Measurements from ENCODE around the gene TMEM185B. TPM values are rescaled to one million over a fixed set of nuclear protein-coding genes. Genes with fewer than 3 reads are reported as not detected.
"Not testable (repeated sequence)": the region's sequence is repeated elsewhere in the genome, so short reads cannot be mapped to it uniquely, and the experiment has no call there.

TMEM185B gene
- total RNA-seq, result 10 to 100 TPM; 18.5 to 20.5 TPM
- 10 to 100 TPM; 12.7 to 16.7 (median 13.8) TPM for polyA plus RNA-seq
- total RNA-seq, result 27.6 to 78.6 (median 56.1) reads per million in 6 experiments

DNA sequence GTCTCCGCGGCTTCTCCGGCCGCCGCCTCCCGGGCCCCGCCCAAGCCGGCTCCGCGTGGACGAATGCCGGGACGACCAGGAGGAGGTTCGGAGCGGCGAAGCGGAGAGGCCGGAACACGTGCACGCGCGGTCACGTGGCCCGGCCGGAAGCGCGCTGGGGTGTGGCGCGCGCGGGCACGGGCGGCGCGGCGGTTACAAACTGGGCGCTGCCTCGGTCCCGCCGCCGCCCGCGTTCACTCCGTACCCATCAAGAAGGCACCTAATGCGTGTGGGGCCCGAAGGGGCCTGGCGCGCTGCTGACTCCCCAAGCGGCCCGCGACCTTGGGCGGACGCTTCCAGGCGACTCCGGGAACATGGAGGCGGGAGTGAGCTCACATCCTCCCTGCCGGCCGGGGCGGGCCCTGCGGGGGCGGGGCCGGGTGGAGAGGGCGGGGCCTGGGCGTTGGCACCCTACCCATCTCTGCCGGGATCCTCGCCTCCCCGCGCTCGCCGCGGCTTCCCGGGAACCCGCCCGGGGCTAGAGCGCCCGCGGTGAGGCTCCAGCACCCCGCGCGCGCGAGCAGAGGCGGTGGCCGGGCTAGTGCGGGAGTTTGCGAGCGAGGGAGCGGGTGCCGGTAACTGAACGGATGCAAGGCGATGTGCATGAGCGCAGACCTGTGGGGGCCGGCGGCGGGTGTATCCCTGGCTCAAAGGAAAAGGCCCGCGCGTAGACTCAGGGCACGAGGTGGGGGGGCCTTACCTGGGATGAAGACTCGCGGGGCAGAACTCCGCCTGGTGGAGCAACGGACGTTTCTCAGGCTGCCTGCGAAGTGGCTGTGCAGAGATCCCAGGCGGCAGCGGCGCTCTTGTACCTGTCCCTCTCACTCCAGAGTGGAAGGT, at the start of gene TMEM185B:
TSS of gene TMEM185B (minus strand) at position 367 of the 879 bp plus-strand sequence. CDS start 424 bp downstream, outside the sequence.
- Mint-ChIP-seq H3K36me3 (peaks cover 12 to 32% (median 23%) of the 10 kb centered on the region in 3 donors), H3K27me3 (no peaks in the 10 kb centered on the region), H3K9me3 (peaks cover 0 to 35% (median 8%) of the 10 kb centered on the region in 9 donors), H3K4me1 (peaks cover 10 to 68% (median 66%) of the 10 kb centered on the region in 4 donors), H3K27ac (peak within 1 kb of the TSS; percentile 84 to 96 (median 91)), H3K4me3 (peak within 1 kb of the TSS; percentile 77 to 93 (median 86))
- DNase-seq (peak; percentile 78 to 91 (median 89)), ATAC-seq (peak; percentile 91 to 92)
- POLR2A ChIA-PET, result interaction anchor here (0.6 to 4.8 kb wide), 11 partner anchors 9 to 464 kb away, joined by 3 to 28 read pairs (median 4); partner anchors contain the start of genes PTPN4 and RALB

DNA sequence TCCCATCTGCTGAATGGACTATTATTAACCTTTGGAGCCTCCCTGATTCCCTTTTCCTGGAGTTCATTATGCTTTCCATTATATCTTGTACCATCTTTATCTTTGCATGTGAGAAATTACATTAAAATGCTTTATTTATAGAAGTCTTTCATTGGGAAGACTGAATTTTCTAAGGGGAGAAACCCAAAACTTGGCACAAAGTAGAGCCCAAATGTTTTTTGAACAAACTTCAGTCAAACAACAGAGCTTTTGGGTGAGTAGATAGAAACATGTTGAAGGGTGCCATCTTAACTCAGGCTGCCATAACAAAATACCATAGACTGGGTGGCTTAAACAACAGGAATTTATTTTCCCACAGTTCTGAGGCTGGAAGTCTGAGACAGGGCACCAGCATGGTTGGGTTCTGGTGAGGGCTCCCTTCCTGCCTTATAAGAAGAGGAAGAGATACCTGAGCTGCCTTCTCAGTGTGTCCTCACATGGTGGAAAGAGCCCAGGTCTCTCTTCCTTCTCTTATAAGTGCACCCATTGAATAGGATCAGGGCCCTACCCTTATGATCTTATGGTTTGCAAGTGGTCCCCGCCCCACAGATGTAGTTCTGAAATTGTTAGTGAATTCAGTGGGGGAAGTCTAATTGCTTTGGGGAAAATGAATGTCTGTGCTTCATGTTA, 48.6 kb upstream of the TMEM185B start:
- no peak for DNase-seq
- H3K4me1 Mint-ChIP-seq, result peaks cover 4 to 56% (median 15%) of the 10 kb centered on the region in 4 donors
- POLR2A ChIA-PET, result no interaction called here
- peaks cover 0 to 11% (median 0%) of the 10 kb centered on the region in 9 donors for H3K9me3 Mint-ChIP-seq
- no peak for ATAC-seq
- peaks cover 2 to 11% (median 4%) of the 10 kb centered on the region in 3 donors for H3K36me3 Mint-ChIP-seq
- H3K27me3 Mint-ChIP-seq, result no peaks in the 10 kb centered on the region
- no peak overlapping the region for H3K27ac Mint-ChIP-seq
- H3K4me3 Mint-ChIP-seq, result no peak overlapping the region

DNA sequence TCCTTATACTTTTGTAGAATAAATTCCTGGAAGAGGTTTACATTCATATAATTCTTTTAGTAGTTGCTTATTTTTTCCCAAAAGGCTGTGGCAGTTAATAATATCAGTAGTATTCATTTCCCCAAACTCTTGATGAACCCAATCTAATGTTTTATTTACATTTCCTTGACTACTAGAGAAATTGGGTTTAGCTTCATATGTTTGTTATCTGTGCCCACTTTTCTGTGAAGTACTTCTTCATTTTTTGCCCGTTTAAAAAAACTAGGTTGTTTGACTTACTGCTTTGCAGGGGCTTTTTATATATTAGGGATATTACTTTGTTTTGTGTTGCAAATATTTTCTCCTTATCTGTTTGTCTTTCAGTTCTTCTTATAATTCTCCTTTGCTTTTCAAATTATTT, 46.6 kb upstream of the TMEM185B start:
- ATAC-seq, result no peak
- DNase-seq, result no peak
- Mint-ChIP-seq H3K27me3 (no peaks in the 10 kb centered on the region), H3K36me3 (peaks cover 2 to 6% (median 5%) of the 10 kb centered on the region in 3 donors), H3K4me1 (peaks cover 5 to 60% (median 21%) of the 10 kb centered on the region in 4 donors), H3K9me3 (peaks cover 0 to 4% (median 0%) of the 10 kb centered on the region in 9 donors), H3K27ac (no peak overlapping the region), H3K4me3 (no peak overlapping the region)
- POLR2A ChIA-PET, result no interaction called here

DNA sequence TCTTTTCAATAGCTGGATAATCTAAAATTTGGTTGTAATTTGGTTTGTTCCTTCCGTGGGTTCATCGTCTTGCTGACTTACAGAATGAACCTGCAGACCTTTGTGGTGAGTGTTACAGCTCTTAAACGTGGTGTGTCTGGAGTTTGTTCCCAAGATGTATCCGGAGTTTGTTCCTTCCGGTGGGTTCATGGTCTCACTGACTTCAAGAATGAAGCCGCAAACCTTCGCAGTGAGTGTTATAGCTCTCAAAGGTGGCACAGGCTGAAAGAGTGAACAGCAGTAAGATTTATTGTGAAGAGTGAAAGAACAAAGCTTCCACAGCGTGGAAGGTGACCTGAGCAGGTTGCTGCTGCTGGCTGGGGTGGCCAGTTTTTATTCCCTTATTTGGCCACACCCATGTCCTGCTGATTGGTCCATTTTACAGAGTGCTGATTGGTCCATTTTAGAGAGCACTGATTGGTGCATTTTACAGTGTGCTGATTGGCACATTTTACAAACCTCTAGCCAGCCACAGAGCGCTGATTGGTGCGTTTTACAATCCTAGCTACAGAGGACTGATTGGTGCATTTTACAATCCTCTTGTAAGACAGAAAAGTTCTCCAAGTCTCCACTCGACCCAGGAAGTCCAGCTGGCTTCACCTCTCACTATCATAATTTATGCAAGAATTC, 46.0 kb upstream of the TMEM185B start:
- peak overlapping the region in 3 of 10 donors; percentile 25 to 63 (median 39) for H3K27ac Mint-ChIP-seq
- peak in 1 of 2 donors; percentile 63 for ATAC-seq
- POLR2A ChIA-PET, result no interaction called here
- peaks cover 7 to 66% (median 24%) of the 10 kb centered on the region in 4 donors for H3K4me1 Mint-ChIP-seq
- H3K27me3 Mint-ChIP-seq, result no peaks in the 10 kb centered on the region
- H3K9me3 Mint-ChIP-seq, result peaks cover 0 to 2% (median 0%) of the 10 kb centered on the region in 9 donors
- peaks cover 2 to 6% (median 3%) of the 10 kb centered on the region in 3 donors for H3K36me3 Mint-ChIP-seq
- peak overlapping the region in 3 of 10 donors; percentile 26 to 65 (median 57) for H3K4me3 Mint-ChIP-seq
- DNase-seq, result peak in 3 of 10 donors; percentile 11 to 15 (median 13)

DNA sequence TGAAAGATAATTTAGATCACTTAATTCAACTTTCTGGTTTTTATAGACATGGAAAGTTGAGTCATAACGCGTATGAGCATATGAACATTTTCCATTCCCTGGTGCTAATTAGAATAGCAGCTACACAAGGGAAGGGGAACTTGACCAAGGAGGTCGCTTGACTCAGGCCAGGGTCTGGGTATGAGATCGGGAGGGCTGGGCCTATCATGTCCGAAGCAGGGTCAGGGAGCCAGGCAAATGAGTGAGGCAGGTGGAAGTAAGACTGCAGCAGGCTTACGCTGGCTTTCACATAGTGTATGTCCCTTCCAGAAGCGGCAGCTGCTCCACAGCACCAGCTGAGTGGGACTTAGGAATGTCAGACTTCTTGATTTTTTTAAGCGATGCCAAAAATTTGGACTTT, 44.1 kb upstream of the TMEM185B start:
- no peak overlapping the region for H3K4me3 Mint-ChIP-seq
- peaks cover 0 to 5% (median 2%) of the 10 kb centered on the region in 3 donors for H3K36me3 Mint-ChIP-seq
- H3K4me1 Mint-ChIP-seq, result peaks cover 7 to 59% (median 24%) of the 10 kb centered on the region in 4 donors
- DNase-seq (no peak), ATAC-seq (no peak)
- no peaks in the 10 kb centered on the region for H3K9me3 Mint-ChIP-seq
- POLR2A ChIA-PET, result no interaction called here
- H3K27me3 Mint-ChIP-seq, result no peaks in the 10 kb centered on the region
- H3K27ac Mint-ChIP-seq, result peak overlapping the region in 1 of 10 donors; percentile 27

DNA sequence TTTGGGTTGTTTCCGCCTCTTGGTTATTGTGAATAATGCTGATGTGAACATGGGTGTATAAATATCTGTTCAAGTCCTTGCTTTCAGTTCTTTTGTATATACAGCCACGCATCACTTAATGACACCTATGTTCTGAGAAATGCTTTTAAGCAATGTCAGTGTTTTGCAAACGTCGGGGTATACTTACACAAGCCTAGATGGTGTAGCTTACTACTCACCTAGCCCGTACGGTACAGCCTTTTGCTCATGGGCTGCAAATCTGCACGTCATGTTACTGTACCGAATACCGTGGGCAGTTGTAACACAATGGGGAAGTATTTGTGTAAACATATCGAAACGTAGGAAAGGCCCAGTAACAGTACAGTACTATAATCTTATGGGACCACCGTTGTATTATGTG, 41.8 kb upstream of the TMEM185B start:
- Mint-ChIP-seq H3K4me3 (peak overlapping the region in 1 of 10 donors; percentile 17), H3K27me3 (no peaks in the 10 kb centered on the region), H3K27ac (peak overlapping the region in 1 of 10 donors; percentile 29), H3K4me1 (peaks cover 11 to 39% (median 19%) of the 10 kb centered on the region in 4 donors), H3K9me3 (peaks cover 0 to 6% (median 0%) of the 10 kb centered on the region in 9 donors), H3K36me3 (peaks cover 0 to 2% (median 2%) of the 10 kb centered on the region in 3 donors)
- DNase-seq, result no peak
- ATAC-seq, result no peak
- POLR2A ChIA-PET, result no interaction called here

DNA sequence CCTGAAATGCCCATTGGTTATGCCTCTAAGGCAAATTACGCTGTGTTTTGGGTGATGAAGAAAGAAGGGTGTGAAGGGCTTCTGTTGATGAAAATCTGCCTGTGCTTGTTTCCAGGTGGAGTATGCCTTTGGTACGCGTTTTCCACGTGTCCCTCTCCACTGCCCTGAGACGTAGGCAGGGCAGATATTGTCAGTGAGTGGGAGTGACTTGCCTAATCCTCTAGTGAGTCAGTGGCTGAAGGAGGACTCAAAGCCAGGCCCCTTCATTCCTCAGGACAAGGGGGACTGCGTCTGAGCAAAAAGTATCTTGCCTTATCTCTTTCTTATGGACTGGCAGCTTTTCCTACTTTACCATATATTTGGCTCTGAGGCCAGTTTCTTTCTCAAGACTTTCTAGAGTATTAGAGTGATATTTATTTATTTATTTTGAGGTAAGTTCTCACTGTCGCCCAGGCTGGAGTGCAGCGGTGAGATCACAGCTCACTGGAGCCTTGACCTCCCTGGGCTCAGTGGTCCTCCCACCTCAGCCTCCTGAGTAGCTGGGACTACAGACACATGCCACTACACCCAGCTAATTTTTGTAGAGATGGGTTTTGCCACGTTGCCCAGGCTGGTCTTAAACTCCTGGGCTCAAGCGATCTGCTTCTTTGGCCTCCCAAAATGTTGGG, 39.7 kb upstream of the TMEM185B start:
- H3K27me3 Mint-ChIP-seq, result no peaks in the 10 kb centered on the region

DNA sequence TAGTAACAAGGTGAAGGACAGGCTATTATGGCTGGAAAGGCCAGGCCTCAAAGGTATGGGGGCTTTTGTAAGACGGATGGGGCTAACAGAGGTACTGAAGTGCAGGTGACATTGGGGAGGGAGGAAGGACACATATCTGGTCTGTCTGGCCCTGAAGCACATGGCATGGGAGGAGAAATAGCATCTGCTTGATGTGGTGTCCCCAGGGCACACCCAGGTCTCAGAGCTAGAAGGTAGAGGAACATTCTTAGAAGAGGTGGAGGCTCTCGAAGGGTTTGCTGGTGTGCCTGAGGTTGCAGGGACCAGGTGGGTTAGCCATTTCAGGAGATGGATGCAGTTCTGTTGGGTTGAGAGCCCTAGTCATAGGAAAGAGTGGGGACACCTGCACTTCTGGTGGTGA, 39.0 kb upstream of the TMEM185B start:
- no peaks in the 10 kb centered on the region for H3K27me3 Mint-ChIP-seq
- ATAC-seq (no peak), DNase-seq (no peak)
- H3K4me1 Mint-ChIP-seq, result peaks cover 19 to 37% (median 29%) of the 10 kb centered on the region in 4 donors
- peaks cover 0 to 6% (median 0%) of the 10 kb centered on the region in 9 donors for H3K9me3 Mint-ChIP-seq
- H3K36me3 Mint-ChIP-seq, result peaks cover 0 to 10% (median 0%) of the 10 kb centered on the region in 3 donors
- H3K4me3 Mint-ChIP-seq, result no peak overlapping the region
- POLR2A ChIA-PET, result no interaction called here
- no peak overlapping the region for H3K27ac Mint-ChIP-seq

More for the DNA sequence above, 39.7 kb upstream of the TMEM185B start:
- DNase-seq, result no peak
- Mint-ChIP-seq H3K27ac (no peak overlapping the region), H3K4me1 (peaks cover 16 to 32% (median 24%) of the 10 kb centered on the region in 4 donors), H3K36me3 (peaks cover 0 to 8% (median 0%) of the 10 kb centered on the region in 3 donors), H3K4me3 (no peak overlapping the region), H3K9me3 (peaks cover 0 to 6% (median 0%) of the 10 kb centered on the region in 9 donors)
- POLR2A ChIA-PET, result no interaction called here
- no peak for ATAC-seq

DNA sequence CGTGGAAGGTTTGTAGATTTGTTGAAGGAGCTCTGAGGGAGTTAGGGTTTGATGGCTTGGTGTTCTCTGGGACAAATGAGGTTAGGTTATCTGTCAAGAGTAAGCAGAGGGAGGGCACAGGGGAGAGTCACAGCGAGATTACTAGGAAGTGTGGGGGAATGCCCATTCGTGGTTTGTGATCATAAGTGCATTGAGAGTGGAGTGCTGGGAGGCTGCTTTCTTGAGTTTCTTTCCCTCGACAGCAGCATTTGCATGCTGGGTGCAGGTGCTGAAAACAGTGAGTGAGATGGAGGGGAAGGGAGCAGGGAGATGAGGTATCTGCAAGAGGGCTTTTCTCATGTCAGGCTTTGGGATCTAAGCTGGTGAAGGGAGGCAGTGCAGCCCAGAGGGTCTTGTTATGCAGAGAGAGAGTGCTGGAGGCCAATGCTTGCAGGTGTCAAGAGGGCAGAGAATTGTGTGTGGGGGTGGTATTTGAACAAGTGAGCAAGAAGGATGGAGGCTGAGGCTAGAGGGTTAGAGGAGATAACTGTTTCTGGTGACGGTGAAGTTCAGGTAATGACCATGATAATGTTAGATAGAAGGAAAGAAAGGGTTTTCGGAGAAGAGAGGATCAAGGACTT, 38.3 kb upstream of the TMEM185B start:
- DNase-seq, result no peak
- peak in 1 of 2 donors; percentile 46 for ATAC-seq

DNA sequence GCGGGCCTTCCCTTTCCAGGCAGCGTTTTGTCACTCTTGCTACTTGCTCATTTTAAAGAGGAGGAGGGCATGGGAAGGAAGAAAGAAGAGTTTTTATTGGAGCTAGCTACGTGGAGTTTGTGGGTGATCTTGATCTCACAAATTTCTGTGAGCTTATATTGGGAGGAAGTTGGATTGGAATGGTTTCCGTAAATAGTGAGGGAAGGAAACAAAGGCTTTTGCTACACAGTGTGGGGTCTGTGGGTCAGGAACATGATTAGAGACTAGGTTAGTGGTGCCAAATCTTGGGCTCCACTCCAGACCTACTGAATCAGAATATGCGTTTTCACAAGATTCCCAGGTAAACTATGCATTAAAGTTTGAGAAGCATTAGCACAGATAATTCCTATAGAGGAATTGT, 37.5 kb upstream of the TMEM185B start:
- POLR2A ChIA-PET, result interaction anchor here (0.7 kb wide), 1 partner anchor 30 kb away, joined by 3 read pairs; no protein-coding TSS in a partner anchor
- Mint-ChIP-seq H3K4me3 (no peak overlapping the region), H3K4me1 (peaks cover 29 to 48% (median 36%) of the 10 kb centered on the region in 4 donors), H3K36me3 (peaks cover 0 to 8% (median 0%) of the 10 kb centered on the region in 3 donors), H3K27me3 (no peaks in the 10 kb centered on the region), H3K9me3 (peaks cover 0 to 6% (median 0%) of the 10 kb centered on the region in 9 donors), H3K27ac (no peak overlapping the region)
- ATAC-seq (no peak), DNase-seq (no peak)

More for the DNA sequence above, 38.3 kb upstream of the TMEM185B start:
- Mint-ChIP-seq H3K4me3 (no peak overlapping the region), H3K4me1 (peaks cover 23 to 40% (median 30%) of the 10 kb centered on the region in 4 donors), H3K9me3 (peaks cover 0 to 6% (median 0%) of the 10 kb centered on the region in 9 donors), H3K27ac (no peak overlapping the region), H3K36me3 (peaks cover 0 to 8% (median 0%) of the 10 kb centered on the region in 3 donors), H3K27me3 (no peaks in the 10 kb centered on the region)
- POLR2A ChIA-PET, result no interaction called here

DNA sequence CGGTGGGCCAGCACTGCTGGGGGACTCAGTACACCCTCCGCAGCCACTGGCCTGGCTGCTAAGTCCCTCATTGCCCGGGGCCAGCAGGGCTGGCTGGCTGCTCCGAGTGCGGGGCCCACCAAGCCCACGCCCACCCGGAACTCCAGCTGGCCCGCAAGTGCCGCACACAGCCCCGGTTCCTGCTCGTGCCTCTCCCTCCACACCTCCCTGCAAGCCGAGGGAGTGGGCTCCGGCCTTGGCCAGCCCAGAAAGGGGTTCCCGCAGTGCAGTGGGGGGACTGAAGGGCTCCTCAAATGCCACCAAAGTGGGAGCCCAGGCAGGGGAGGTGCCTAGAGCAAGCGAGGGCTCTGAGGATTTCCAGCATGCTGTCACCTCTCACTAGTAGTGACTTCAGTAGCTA, 36.7 kb upstream of the TMEM185B start:
- H3K27ac Mint-ChIP-seq, POLR2A ChIA-PET, H3K4me3 Mint-ChIP-seq, H3K9me3 Mint-ChIP-seq, ATAC-seq, H3K27me3 Mint-ChIP-seq, DNase-seq, H3K36me3 Mint-ChIP-seq: not testable (repeated sequence)
- H3K4me1 Mint-ChIP-seq, result peaks cover 32 to 49% (median 38%) of the 10 kb centered on the region in 4 donors
